Endodermal cell (in vitro differentiated cells): Measurements from ENCODE around the gene NUTM1. TPM values are rescaled to one million over a fixed set of nuclear protein-coding genes. Genes with fewer than 3 reads are reported as not detected.

ENCODE experiments used
- DNase-seq: peaks from one replicate; pipeline ENCODE4 v3.0.0-alpha.2; 2017
- H3K27ac ChIP-seq: 2 replicates; pipeline ENCODE4 v1.5.1; 2013; ENCODE audit warnings: mild to moderate bottlenecking, low read depth, low read length, moderate library complexity
- H3K27me3 ChIP-seq: 2 replicates; pipeline ENCODE4 v1.6.1; 2013; ENCODE audit warnings: mild to moderate bottlenecking, low read length, moderate library complexity; ENCODE audit not compliant: insufficient read depth, control insufficient read depth, poor library complexity, severe bottlenecking
- H3K36me3 ChIP-seq: 2 replicates; pipeline ENCODE4 v1.7.0; 2013; ENCODE audit warnings: mild to moderate bottlenecking, low read length, moderate library complexity; ENCODE audit not compliant: control insufficient read depth, insufficient read depth
- H3K4me1 ChIP-seq: one replicate; pipeline ENCODE4 v1.7.0; 2013; ENCODE audit warnings: low read length; ENCODE audit not compliant: control insufficient read depth, insufficient read depth
- H3K4me3 ChIP-seq: 2 replicates; pipeline ENCODE4 v1.5.1; 2013; ENCODE audit warnings: mild to moderate bottlenecking, low read length, moderate library complexity
- H3K9ac ChIP-seq: 2 replicates; pipeline ENCODE4 v1.6.1; 2013; ENCODE audit warnings: mild to moderate bottlenecking, low read length, moderate library complexity; ENCODE audit not compliant: poor library complexity, severe bottlenecking; ENCODE audit errors: extremely low read depth
- H3K9me3 ChIP-seq: 2 replicates; pipeline ENCODE4 v1.6.1; 2013; ENCODE audit warnings: mild to moderate bottlenecking, low read length, moderate library complexity; ENCODE audit not compliant: control insufficient read depth
- H3K27ac Mint-ChIP-seq: 2 replicates; pipeline ENCODE4 v1.8.0; 2020; ENCODE audit warnings: mixed read lengths
- H3K27me3 Mint-ChIP-seq: 2 replicates; pipeline ENCODE4 v1.8.0; 2021; ENCODE audit warnings: mild to moderate bottlenecking, mixed read lengths; ENCODE audit not compliant: insufficient read depth
- H3K36me3 Mint-ChIP-seq: 2 replicates; pipeline ENCODE4 v1.8.0; 2020; ENCODE audit warnings: low read depth, mixed read lengths
- H3K4me1 Mint-ChIP-seq: 2 replicates; pipeline ENCODE4 v1.8.0; 2020; ENCODE audit warnings: mixed read lengths
- H3K4me3 Mint-ChIP-seq: 2 replicates; pipeline ENCODE4 v1.8.0; 2020; ENCODE audit warnings: mild to moderate bottlenecking, moderate library complexity, mixed read lengths
- H3K9me3 Mint-ChIP-seq: 2 replicates; pipeline ENCODE4 v1.8.0; 2020; ENCODE audit warnings: mild to moderate bottlenecking, mixed read lengths
- WGBS, 2 experiments: methylation state at CpG; one replicate each; pipeline versions ENCODE4 v1.1.5 to v1.1.7; 2013; ENCODE audit warnings: missing lambda C conversion rate in 2 of 2, mixed read lengths in 1 of 2; ENCODE audit not compliant: insufficient coverage in 1 of 2, insufficient read length in 1 of 2; 5-methylcytosine and 5-hydroxymethylcytosine counted together
- total RNA-seq, 2 donors: library from RNA; stranded (reverse); fragmentation: NEBNext Ultra II Directional in 1 of 2; extraction: Animal tissue kit (Norgen Biotek cat#: 25700) in 1 of 2; gene quantifications; 2 replicates in 1 of 2; 3 replicates in 1 of 2; pipeline ENCODE4 v1.2.1, GENCODE V29; 2021
- TF ChIP-seq, protein P1 (sequence below): fragments of 200-600 bp; sonication (generic); conservative IDR thresholded peaks from 2 replicates; pipeline ENCODE4 v1.5.0; 2021; ENCODE audit warnings: antibody characterized with exemption, mild to moderate bottlenecking

The NUTM1 gene
- total RNA-seq, 2 donors from 2014 or later: 0.09 TPM; not detected in 1

- Histone ChIP-seq H3K27ac (no peak overlapping the region), H3K9ac (no peak overlapping the region), H3K4me1 (peaks cover 2% of the 10 kb centered on the region), H3K4me3 (no peak overlapping the region), H3K9me3 (no peaks in the 10 kb centered on the region), H3K36me3 (peaks cover 9% of the 10 kb centered on the region), H3K27me3 (no peaks in the 10 kb centered on the region)
- H3K9me3 Mint-ChIP-seq: no peaks in the 10 kb centered on the region
- no peak for DNase-seq
- H3K4me3 Mint-ChIP-seq: no peak overlapping the region
- TF ChIP-seq, protein P1, sequence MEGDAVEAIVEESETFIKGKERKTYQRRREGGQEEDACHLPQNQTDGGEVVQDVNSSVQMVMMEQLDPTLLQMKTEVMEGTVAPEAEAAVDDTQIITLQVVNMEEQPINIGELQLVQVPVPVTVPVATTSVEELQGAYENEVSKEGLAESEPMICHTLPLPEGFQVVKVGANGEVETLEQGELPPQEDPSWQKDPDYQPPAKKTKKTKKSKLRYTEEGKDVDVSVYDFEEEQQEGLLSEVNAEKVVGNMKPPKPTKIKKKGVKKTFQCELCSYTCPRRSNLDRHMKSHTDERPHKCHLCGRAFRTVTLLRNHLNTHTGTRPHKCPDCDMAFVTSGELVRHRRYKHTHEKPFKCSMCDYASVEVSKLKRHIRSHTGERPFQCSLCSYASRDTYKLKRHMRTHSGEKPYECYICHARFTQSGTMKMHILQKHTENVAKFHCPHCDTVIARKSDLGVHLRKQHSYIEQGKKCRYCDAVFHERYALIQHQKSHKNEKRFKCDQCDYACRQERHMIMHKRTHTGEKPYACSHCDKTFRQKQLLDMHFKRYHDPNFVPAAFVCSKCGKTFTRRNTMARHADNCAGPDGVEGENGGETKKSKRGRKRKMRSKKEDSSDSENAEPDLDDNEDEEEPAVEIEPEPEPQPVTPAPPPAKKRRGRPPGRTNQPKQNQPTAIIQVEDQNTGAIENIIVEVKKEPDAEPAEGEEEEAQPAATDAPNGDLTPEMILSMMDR: no peak
- no peak overlapping the region for H3K27ac Mint-ChIP-seq
- WGBS, 2 experiments: 80 to 100% methylated on average over 1 to 2 of the region's 4 CpGs
- peaks cover 8% of the 10 kb centered on the region for H3K4me1 Mint-ChIP-seq
- H3K27me3 Mint-ChIP-seq: peaks cover 4% of the 10 kb centered on the region
- peaks cover 2% of the 10 kb centered on the region for H3K36me3 Mint-ChIP-seq
Measured at GRCh38 chr15:34334672-34335071, 8.4 kb upstream of the NUTM1 start.

GRCh38 chr15:34335176-34336032 lies 7.7 kb upstream of the NUTM1 start:
- Mint-ChIP-seq H3K9me3 (no peaks in the 10 kb centered on the region), H3K4me1 (peaks cover 8% of the 10 kb centered on the region), H3K4me3 (no peak overlapping the region), H3K27ac (no peak overlapping the region), H3K36me3 (peaks cover 10% of the 10 kb centered on the region), H3K27me3 (peaks cover 4% of the 10 kb centered on the region)
- Histone ChIP-seq H3K4me1 (peaks cover 2% of the 10 kb centered on the region), H3K27ac (no peak overlapping the region), H3K27me3 (no peaks in the 10 kb centered on the region), H3K9me3 (no peaks in the 10 kb centered on the region), H3K9ac (no peak overlapping the region), H3K4me3 (no peak overlapping the region), H3K36me3 (peaks cover 16% of the 10 kb centered on the region)
- DNase-seq: no peak
- WGBS, 2 experiments: 91 to 95% methylated on average over 2 to 3 of the region's 3 CpGs
- TF ChIP-seq, protein P1: no peak

- Histone ChIP-seq H3K4me3 (peak overlapping the region; percentile 94), H3K36me3 (peaks cover 24% of the 10 kb centered on the region), H3K27ac (no peak overlapping the region), H3K9me3 (no peaks in the 10 kb centered on the region), H3K9ac (no peak overlapping the region), H3K27me3 (no peaks in the 10 kb centered on the region), H3K4me1 (peaks cover 2% of the 10 kb centered on the region)
- 90 to 93% methylated on average over 10 to 15 of the region's 16 CpGs for WGBS, 2 experiments
- Mint-ChIP-seq H3K4me3 (peak overlapping the region; percentile 72), H3K4me1 (peaks cover 8% of the 10 kb centered on the region), H3K9me3 (no peaks in the 10 kb centered on the region), H3K27ac (no peak overlapping the region), H3K36me3 (peaks cover 20% of the 10 kb centered on the region), H3K27me3 (peaks cover 4% of the 10 kb centered on the region)
- TF ChIP-seq, protein P1: no peak
- no peak for DNase-seq
Measured at GRCh38 chr15:34336231-34336990, 6.7 kb upstream of the NUTM1 start.
